GM18508 (cell line): ENCODE results near the gene SRGAP2.
A peak's percentile ranks its signal among the peaks of the same experiment; 100 is the strongest.
"Not testable (repeated sequence)": the region's sequence is repeated elsewhere in the genome, so short reads cannot be mapped to it uniquely, and the experiment has no call there.

ENCODE experiments used
- ATAC-seq: cut with Tn5 transposase; IDR thresholded peaks from one replicate; pipeline ENCODE4 v1.9.1; 2021; ENCODE audit warnings: moderate number of reproducible peaks; ENCODE audit not compliant: insufficient read depth, unreplicated experiment

Gene SRGAP2

DNA sequence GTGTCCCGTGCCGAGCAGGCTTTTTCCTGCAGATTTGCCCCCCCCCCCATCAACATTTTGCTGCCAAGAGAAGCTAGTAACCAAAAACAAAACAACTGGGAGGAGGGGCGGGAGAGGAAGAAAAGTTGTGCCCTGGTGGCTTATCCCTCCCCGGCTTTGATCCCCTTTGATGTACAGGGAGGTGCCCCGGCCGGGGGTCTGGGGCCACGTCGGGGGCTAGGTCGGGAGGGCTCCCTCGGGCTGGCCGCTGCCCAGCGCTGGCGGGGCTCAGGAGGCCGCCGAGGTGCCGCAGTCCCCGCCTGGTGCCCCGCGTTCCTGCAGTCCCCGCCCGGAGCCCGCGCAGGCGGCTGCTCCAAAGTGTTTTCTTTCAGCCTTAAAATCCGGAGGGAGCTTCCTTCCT lies 1.5 kb downstream of the SRGAP2 start:
- ATAC-seq = not testable (repeated sequence)

DNA sequence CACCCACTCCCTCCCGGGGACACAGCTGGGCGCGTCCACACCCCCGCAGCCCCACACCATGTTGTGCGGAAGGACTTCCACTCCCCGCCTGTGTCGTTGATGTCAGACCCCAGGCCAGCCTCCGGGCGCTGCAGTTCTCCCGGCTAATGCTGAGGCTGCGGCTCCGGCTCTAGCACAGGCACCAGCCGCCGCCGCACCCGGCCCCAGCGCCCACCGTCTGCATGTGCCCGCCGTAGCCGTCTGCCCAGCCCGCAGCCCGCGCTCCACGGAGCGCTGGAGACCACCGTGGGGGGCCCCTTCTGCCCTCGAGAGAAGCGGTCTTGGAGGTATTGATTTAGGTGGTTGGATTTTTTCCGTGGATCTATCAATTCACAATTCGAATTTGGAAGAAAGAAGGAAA lies 2.2 kb downstream of the SRGAP2 start:
- not testable (repeated sequence) for ATAC-seq

DNA sequence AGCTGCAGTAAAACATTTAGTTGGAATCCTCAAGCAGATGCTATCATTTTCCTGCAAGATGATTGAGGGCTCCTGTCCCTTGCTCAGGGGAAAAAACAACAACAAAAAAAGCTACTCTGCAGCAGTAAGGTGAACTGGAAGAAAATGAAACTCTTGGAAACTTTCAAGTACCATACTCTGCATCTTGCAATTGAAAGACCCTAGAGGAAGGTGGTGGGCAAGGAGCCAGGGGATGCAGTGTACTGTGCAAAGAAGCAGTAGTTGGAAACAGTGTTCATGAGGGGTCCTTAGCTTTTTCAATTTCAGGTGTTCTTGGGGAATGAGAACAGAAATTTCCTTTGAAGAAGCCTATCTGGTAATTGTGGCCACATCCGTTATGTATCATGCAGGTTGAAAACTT lies 7.5 kb downstream of the SRGAP2 start:
- not testable (repeated sequence) for ATAC-seq

DNA sequence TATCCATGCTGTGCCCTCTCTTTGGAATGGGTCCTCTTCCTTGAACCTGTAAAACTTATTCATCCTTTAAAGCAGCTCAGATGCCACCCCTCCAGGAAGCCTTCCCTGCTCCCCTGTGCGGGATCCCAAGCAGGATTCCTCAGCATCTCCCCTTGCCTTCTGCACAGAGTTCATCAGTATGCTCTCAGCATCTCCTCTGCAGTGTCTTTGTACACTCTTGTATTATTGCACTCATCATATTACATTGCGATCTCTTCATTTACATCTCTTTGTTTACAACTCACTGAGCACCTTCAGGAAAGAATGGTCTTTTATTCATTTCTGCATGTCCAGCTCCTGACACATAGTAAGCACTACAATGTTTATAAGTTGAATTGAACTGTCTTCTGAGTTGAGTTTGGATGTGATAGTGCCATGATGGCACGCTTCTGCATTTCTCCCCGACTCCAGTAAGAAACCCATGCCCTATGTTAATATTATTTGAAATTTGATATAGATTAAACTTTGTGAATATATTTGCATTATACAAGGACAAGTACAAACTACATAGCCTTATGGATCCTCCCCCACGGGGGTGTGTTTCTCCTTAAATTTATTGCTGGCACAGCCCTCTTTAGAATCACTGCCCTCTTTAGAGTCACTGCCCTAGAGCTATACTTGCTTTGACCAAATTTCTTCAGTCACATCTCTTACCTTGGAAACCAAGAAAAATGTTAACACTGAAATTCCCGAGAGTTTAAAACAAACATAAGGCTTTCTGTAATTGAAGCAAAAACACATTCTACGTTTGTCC lies 12.5 kb downstream of the SRGAP2 start:
- ATAC-seq = not testable (repeated sequence)

DNA sequence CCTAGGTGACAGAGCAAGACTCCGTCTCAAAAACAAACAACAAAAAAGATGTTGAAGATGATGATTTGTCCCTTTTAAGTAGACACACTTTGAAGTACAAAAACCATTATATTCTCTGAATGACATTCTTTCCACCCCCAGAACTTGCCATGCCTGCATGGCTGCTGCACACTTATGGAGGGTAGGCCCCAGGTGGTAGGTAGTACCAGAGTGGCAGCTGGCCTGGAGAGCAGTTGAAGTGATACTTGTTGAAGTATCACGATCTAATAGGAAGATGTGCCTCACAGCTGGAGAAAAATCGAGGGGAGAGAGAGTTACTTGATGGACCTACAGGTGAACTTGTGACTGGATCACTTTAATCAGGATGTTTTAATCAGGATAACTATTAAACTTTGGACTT lies 14.9 kb downstream of the SRGAP2 start:
- not testable (repeated sequence) for ATAC-seq

DNA sequence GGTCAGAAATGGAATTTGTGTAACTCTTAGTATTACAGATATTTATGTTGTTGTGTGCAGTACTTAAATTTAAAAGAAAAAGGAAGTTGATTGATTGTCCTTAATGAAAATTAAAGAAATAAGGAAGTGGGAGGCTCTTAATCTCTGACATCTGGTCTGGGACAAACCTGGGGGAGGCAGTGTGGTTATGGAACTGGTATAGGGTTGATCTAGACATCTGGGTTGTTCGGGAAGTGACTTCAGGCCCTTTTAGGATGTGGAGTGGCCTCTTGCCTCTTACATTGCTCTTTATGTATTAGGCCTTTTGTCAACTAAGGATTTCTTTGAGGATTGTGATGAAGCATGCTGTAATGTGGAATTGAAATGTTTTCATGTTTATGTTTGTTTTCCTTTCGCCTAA lies 15.4 kb downstream of the SRGAP2 start:
- ATAC-seq = not testable (repeated sequence)

DNA sequence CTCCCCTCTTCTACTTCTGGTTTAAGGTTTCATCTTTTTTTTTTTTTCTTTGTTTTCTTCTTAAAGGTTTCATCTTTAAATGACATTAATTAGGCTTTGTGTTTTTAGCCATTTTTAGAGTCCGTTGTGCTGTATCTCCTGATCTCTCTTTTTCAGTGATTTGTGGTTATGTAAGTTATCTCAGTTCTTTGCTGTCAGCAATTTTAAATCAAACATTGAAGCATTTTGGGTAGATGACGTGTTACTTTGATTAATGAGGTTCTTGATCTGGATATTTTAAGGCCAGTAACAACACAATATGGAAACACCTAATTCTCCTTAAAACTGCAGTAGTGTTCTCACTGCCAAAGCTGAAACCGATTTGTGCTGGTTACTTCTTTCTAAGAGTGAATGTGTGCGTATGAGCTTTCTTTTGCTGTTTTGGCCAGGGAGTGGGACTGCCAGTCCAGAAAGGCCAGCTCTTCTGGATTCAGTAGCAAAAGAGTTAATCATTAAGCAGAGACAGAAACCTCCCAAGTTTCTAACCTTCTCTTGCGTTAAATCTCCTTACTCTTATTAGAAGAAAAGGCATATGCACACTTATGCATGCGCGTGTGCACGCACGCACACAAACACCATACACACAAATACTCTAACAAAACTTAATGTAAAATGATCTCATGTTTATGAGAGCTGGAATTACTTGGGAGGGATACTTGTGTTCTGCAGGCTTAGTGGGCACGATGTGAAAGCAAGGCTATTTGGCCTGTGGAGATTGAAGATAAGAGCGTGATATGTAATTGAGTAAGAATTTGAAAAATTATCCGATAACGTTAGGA lies 16.4 kb downstream of the SRGAP2 start:
- ATAC-seq = not testable (repeated sequence)

DNA sequence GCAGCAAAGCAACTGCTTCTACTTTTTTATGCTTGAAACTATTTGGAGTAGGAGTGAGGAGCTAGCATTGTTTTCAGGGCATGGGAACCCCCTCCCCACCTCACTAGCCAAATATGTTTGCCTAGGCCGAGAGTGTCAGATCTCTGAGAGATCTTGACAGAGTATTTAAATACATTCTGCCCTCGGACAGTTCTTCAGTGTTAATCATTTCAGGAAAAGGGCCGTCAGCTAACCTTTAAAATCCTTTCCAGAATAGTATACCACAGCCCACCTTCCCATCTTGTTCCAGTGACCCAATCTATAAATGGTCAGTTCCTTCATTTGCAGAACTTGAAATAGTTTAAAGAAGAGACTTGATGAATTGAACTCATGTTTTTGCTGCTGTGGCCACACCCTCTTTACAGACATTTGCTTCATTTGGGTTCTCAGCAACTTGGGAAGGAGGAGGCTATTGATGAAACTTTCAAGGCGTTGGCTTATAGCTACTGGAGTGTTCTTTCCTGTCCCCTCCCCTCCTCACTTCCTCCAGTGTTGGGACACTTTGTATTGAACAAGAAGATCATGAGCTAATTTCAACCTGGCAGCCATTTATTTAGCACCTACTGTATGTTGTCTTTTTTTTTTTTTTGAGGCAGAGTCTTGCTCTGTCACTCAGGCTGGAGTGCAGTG lies 17.1 kb downstream of the SRGAP2 start:
- not testable (repeated sequence) for ATAC-seq

DNA sequence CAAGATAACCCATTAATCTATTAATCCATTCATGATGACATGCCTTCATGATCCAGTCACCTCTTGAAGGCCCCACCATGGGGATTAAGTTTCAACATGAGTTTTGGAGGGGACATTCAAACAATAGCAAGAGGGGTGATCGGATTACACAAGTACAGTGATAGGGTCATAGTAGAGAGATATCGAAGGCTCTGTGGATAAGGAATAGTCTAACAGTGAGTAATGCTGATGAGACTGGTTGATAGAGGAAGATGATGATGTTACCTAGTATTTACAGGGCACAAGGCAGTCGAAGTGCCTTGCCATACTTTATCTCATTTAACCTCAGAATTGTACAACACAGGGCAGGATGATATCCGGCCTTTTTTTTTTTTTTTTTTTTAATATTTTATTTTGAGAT lies 18.2 kb downstream of the SRGAP2 start:
- not testable (repeated sequence) for ATAC-seq

DNA sequence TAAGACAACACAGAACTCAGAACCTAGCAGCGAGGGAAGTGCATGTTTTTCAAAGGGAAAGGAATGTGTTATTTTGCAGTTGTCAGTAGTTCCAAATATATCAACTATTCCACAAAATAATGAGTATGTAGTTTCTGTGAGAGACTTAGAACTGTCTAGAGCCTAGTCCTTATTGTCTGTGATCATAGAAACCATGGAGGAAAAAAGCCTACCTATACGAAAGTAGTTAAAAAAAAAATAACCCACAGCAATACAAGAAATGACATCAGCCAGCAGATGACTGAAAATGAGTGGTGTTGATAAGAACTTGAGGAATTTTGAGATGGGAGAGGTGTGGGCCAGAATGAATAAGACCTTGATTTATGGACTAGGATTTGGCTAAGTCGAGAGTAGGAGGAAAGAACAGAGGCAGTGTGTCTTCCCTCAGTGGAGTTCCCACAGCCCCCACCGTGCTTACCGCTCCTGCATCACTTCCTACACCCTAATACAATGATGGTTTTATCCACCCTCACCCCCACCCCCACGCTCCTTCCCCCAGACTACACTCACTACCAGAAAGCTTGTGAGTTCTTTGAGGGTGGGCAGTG lies 20.9 kb downstream of the SRGAP2 start:
- ATAC-seq = not testable (repeated sequence)

DNA sequence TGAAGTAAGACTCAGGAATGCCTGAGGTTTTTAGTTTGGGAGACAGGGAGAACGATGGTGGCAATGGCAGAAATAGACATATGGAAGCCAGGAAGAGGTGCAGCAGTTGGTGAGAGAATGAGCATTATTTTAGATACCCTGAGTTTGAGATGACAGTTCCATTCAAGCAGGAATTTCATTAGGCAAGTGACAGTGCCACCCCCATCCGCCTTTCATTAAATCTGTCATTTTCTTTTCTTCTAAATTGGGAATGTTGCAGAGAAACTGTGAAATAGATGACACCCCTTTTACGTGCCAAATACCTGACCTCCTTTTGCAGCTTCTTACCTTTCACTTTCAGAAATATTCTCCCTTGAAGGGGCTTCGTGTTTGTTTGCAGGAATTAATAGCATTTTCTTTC lies 22.0 kb downstream of the SRGAP2 start:
- not testable (repeated sequence) for ATAC-seq

DNA sequence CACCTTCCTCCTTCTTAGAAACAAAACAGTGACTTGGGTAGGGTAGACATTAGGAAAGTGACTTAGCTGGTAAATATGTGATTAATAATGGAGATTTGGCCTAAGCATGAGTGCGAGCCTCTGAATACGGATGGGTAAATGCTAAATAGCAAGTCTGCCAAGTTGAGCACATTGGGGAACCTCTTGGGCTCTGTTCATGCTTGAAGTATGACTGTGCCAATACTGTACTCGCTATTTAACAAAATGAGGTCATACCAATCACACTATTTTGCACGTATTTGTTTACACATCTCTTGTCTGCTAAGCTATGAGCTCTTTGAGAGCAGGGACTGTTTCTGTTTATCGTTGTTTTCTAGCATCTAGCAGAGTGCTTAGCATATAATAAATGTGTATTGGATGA lies 23.5 kb downstream of the SRGAP2 start:
- not testable (repeated sequence) for ATAC-seq

DNA sequence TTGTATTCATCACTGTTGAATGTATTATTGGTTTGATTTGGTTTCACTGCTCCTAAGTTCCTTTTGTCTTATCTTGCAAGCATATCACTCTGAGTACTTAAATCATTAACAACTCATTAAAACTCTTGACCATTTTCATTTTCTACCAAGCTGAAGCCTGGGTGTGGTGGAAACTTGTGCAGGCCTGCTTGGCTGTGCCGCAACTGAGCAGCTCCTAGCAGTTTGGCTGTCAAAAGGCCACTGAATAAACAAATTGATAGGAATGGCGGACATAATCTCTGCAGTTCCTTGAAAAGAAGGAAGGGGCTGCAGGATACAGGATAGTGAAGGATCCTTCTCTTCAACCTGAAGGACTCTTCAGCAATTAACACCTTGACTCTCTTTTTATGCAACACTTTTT lies 25.9 kb downstream of the SRGAP2 start:
- not testable (repeated sequence) for ATAC-seq

DNA sequence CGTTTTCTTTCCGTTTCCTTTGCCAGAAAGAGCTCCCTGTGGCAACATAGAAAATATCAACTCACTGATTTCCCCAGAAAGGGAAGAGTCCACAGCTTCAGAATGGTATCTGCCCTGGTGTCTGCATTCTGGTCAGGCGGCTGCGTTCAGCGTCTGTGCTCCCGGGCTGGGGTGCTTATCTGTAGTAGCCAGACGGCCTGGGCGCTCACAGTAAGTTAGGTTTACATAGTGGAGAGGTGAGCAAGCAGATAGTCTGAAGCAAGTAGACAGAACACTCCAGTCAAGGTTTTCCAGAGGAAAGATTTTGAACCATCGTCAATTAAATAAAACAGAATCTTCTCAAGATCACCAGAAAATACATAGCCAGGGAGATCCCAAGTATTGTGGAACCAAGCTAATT lies 28.6 kb downstream of the SRGAP2 start:
- ATAC-seq = not testable (repeated sequence)

DNA sequence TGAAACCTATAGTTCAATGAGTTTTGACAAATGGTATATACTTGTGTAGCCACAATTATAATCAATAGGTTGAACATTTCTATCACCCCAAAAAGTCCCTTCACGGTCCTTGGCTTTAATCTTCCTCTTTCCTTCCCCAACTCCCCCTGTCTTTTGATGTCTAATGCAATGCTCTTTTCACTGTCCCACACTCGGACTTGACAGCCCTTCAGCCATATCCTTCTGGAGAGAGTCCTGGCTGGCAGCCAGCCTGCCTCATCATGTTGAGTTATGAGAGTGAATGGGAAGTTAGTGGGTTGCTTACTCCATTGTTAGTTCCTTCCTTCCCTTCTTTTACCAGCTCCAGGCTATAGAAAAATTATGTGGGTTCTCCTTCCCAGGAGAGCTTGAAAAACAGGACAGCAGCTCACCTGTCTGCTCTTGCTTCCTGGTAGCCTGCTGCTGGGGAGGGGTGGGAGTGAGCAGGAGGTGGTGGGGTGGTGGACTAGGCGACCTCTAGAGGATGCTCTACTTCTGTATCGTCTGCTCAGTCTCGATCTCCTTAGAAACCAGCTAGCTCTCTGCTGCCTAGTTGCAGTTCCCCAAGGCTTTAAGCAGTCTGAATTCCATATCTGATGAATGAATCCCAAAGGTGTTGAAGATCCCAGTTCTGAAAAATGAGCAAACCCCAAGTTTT lies 29.8 kb downstream of the SRGAP2 start:
- ATAC-seq = not testable (repeated sequence)

DNA sequence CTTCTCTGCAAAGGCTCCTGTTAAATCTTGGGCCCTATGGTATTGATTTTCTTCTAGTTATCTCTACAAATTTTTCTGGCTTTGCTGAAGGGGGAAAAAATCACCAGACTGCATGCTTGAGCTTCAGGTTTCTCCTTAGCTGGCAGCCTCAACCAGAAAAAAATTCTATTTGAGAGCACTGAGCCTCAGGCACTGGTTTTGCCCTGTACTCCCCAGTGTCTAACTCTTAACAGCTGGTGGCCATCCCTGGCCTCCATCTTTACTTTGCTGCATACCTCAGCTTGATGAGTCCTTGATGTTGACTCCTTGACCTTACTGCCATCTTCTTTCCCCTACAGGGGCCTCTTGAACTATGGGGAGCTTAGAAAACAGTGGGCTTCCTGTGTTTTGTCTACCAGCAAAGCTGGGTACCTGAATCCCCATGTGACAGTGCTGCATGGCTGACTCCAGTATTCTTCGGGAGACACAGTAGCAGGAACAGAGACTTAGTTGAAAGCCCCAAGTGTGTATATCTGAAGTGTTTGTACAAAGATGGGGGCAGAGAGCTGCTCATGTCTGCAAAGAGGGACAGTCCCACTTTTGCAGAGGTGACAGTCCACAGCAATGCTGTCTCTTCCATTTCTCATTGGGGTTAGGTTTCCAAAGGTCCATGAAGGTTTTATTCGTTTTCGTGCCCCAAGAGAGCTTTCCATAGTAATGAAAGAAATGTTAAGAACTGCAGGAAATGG lies 31.0 kb downstream of the SRGAP2 start:
- ATAC-seq = not testable (repeated sequence)

DNA sequence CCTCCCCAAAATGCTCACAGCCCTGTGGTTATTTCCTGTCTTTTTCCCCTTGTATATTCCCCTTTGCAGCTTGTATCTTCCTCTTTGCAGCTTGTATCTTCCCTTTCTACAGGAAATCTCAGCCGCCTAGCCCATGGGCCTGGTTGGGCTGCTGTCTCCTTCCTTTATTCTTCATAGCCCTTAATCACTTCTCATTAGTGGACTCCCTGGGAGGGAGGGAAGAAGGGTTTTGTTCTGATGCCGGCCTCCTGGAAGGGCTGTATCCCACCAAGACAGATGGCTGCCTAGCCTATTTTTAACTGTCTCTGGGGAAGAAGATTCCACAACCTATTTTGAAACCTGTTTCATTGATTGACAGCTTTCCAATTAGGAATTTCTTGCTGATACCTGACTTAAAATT lies 31.8 kb downstream of the SRGAP2 start:
- ATAC-seq = not testable (repeated sequence)

DNA sequence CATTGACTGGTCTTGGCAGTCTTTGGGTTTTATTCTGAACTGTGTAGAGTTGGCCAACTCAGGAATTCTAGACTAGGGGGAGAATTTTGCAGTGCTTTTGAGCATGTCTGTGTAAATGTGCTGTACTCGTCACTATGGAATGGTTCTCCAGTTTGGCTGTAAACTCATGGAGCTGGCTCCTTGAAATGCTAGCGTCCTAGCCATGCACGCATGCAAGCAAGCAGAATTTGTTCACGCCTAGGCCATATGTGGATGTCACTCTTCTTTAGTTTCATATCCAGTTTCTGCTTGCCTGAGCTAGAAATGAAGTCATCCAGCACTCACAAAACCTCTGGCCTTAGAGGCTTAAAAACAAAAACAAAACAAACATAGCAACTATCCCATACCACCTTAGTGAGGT lies 36.9 kb downstream of the SRGAP2 start:
- not testable (repeated sequence) for ATAC-seq

DNA sequence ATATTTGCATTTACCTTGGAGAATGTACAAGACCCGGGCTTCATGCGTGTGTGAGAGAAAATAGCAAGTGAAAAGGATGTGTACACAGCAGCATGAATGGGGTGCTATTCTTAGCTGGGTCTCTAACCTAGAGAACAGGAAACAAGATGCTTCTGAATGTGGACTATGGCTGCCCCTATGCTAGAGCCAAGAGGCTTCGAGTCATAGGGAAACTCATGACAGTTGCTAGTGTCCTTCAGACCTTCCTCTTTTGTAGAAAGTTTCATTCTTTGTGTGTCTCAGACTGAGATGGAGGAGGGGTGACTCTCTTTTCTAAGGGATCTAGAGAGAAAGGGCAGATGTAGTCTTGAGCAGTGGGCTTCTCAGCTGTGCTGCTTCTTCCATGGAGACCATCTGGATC lies 40.0 kb downstream of the SRGAP2 start:
- ATAC-seq = peak; percentile 96
